ENCODE measurements around the gene RPL13. TPM values are rescaled to one million over a fixed set of nuclear protein-coding genes. Genes with fewer than 3 reads are reported as not detected.

The RPL13 gene
- total and polyA plus RNA-seq, 2 of the 4 experiments (the other 2 are of a cell fraction), result 2,098 to 3,527 TPM

DNA sequence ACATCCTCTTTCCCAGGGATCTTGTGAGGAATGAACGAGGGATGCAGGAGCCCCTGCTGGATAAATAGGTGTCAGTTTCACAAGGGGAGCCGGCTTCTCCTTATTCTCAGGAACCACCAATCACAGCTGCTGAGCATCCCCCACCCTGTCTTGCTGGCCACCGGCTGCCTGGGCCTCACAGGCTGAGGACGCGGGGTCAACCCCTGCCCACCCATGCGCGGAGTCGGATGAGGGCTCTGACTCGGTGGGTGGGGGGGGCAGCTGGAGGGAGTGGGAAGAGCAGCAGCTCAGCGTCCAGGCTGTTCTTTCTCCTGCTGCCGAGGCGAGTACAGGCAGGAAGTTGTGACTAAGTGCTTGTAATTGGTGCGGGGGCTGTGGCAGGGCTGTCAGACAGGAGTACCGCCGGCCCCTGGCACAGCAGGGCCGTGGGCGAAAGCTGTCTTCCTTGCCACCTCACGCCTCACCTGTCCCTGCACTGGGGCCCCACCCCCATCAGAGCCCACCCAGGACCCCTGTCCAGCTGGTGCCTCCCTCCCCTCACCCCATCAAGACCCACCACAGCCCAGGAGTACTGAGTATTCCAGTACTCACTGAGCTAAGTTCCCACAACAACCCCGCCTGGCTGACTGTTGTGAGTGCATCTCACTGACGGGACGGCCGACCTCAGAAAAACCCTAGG lies 41.9 kb downstream of the RPL13 start:
- no peak overlapping the region for H3K56ac ChIP-seq (ENCODE audit: extremely low read depth, insufficient read depth, low read length)
- H2AK9ac ChIP-seq (replicated peaks; ENCODE audit: low read depth, low read length, poor library complexity), result peak overlapping the region; percentile 74
- DNase-seq (peak; percentile 91), ATAC-seq (ENCODE audit: low read depth) (peak; percentile 92)
- peak overlapping the region; percentile 63 for H2BK5ac ChIP-seq (ENCODE audit: low read depth, low read length, poor library complexity, severe bottlenecking)
- H3K18ac ChIP-seq (ENCODE audit: low read depth, low read length), result no peak overlapping the region
- H2BK20ac ChIP-seq (ENCODE audit: low read depth, low read length), result peak overlapping the region; percentile 90
- POLR2A ChIA-PET (ENCODE audit: unreplicated experiment), result interaction anchor here (0.6 kb wide), 1 partner anchor 21 kb away, joined by 4 read pairs; no protein-coding TSS in a partner anchor
- H3K27me3 ChIP-seq (ENCODE audit: control insufficient read depth, insufficient read depth, low read length), result peaks cover 4% of the 10 kb centered on the region; the same call in 1 of the 2 replicates
- peak overlapping the region; percentile 78 for H4K91ac ChIP-seq (ENCODE audit: insufficient read depth, low read depth, low read length)
- in situ Hi-C loops (cut with MboI; ENCODE audit: low sequenced_read_pairs), result no loop called here
- H3K9me3 ChIP-seq (ENCODE audit: control insufficient read depth, insufficient read depth, low read length), result no peaks in the 10 kb centered on the region
- peak overlapping the region; percentile 49; the same call in 1 of the 2 replicates for H3K27ac ChIP-seq (ENCODE audit: insufficient read depth, low read length)
- peak overlapping the region; percentile 61 for H3K14ac ChIP-seq (replicated peaks; ENCODE audit: low read depth, low read length)
- no peak overlapping the region for H3K4me3 ChIP-seq (ENCODE audit: insufficient read depth, low read depth, low read length)
- CTCF ChIA-PET, result interaction anchor here (1.1 kb wide), 1 partner anchor 12 kb away, joined by 5 read pairs; no protein-coding TSS in a partner anchor
- H3K36me3 ChIP-seq (ENCODE audit: control insufficient read depth, insufficient read depth, low read length), result no peaks in the 10 kb centered on the region
- H4K5ac ChIP-seq (ENCODE audit: low read depth, low read length), result no peak overlapping the region
- H2AK5ac ChIP-seq (ENCODE audit: low read depth, low read length), result peak overlapping the region; percentile 81
- peak overlapping the region; percentile 6; the same call in 2 of the 3 replicates for H2BK15ac ChIP-seq (ENCODE audit: low read depth, low read length)
- intact Hi-C loops (cut with micrococcal nuclease), result no loop called here
- H2BK120ac ChIP-seq (ENCODE audit: low read depth, low read length), result peak overlapping the region; percentile 88
- H3K4me1 ChIP-seq (ENCODE audit: control insufficient read depth, insufficient read depth, low read length), result peaks cover 12% of the 10 kb centered on the region
- H3K9me1 ChIP-seq (ENCODE audit: insufficient read depth, low read length), result peaks cover 5% of the 10 kb centered on the region
- 0 out of 2 replicates have a peak overlapping the region, but pooled peaks have one; percentile 9 for H3K9ac ChIP-seq (ENCODE audit: low read depth, low read length)
- peak overlapping the region; percentile 21 to 80 for H4K8ac ChIP-seq (ENCODE audit: low read depth in 2 of 2, low read length in 2 of 2)
- H3K4ac ChIP-seq (ENCODE audit: low read depth, low read length), result peak overlapping the region; percentile 91
- dilution Hi-C loops (cut with HindIII; ENCODE audit: low sequenced_read_pairs, unreplicated experiment), result no loop called here
- H2AFZ ChIP-seq (replicated peaks; ENCODE audit: low read length, poor library complexity), result peak overlapping the region; percentile 90
- H3K23ac ChIP-seq (ENCODE audit: low read depth, low read length), result peak overlapping the region; percentile 48; the same call in 1 of the 2 replicates
- no TSS peak for BruUV-seq (replicated peaks)
- H3K4me2 ChIP-seq (ENCODE audit: low read depth, low read length), result peak overlapping the region; percentile 43
- peaks cover 10% of the 10 kb centered on the region for H4K20me1 ChIP-seq (ENCODE audit: insufficient read depth, low read length)
- WGBS, 2 experiments (ENCODE audit: extremely low coverage in 2 of 2, insufficient read length in 1 of 2), result 0% methylated on average over 6 of the region's 22 CpGs; no CpG with 5 or more reads in 1 of the 2 experiments
- no peaks in the 10 kb centered on the region for H3K79me1 ChIP-seq (ENCODE audit: low read depth in 1 of 2, low read length in 2 of 2)
- TF ChIP-seq MAZ (IDR thresholded peaks at IDR 0.05; ENCODE audit: borderline replicate concordance, low read depth, low read length) (peak; percentile 92), RFX5 (IDR thresholded peaks at IDR 0.05; ENCODE audit: low read depth, low read length) (no peak), POLR2A (IDR thresholded peaks at IDR 0.05; ENCODE audit: low read depth, low read length) (peak; percentile 54), MAFK (IDR thresholded peaks at IDR 0.05; ENCODE audit: low read depth, low read length) (no peak), RAD21 (IDR thresholded peaks at IDR 0.05; ENCODE audit: low read length) (no peak), FOS (IDR thresholded peaks at IDR 0.05; ENCODE audit: low read depth, low read length) (peak; percentile 83), BHLHE40 (IDR thresholded peaks at IDR 0.05; ENCODE audit: low read depth, low read length) (peak; percentile 49; the same call in 1 of the 2 replicates), CEBPB (IDR thresholded peaks at IDR 0.05; ENCODE audit: low read depth, low read length) (no peak), MXI1 (IDR thresholded peaks at IDR 0.05; ENCODE audit: borderline replicate concordance, low read depth, low read length) (peak; percentile 20; the same call in 1 of the 2 replicates), NFE2L2 (IDR thresholded peaks at IDR 0.05; ENCODE audit: low read depth, low read length) (no peak), CTCF (conservative IDR thresholded peaks at IDR 0.05; ENCODE audit: low read depth, low read length) (no peak), CHD1 (IDR thresholded peaks at IDR 0.05; ENCODE audit: low read depth, low read length) (no peak), RCOR1 (IDR thresholded peaks at IDR 0.05; ENCODE audit: insufficient replicate concordance, low read length) (no peak)
- TF ChIP-seq, protein P1, sequence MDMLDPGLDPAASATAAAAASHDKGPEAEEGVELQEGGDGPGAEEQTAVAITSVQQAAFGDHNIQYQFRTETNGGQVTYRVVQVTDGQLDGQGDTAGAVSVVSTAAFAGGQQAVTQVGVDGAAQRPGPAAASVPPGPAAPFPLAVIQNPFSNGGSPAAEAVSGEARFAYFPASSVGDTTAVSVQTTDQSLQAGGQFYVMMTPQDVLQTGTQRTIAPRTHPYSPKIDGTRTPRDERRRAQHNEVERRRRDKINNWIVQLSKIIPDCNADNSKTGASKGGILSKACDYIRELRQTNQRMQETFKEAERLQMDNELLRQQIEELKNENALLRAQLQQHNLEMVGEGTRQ (IDR thresholded peaks at IDR 0.05; ENCODE audit: low read depth, low read length), result no peak

Data from IMR-90 (cell line).